HEK293 (cell line): ENCODE results near the gene EXT2.

Source experiments
- IKZF3 ChIP-seq: fragments of 450-650 bp; IDR thresholded peaks from 2 replicates; pipeline ENCODE4 v1.5.0; 2018; ENCODE audit warnings: missing biosample characterization, mild to moderate bottlenecking, missing genetic modification characterization, moderate library complexity
- KLF1 ChIP-seq: fragments of 450-650 bp; formaldehyde crosslinking; IDR thresholded peaks from 2 replicates; pipeline ENCODE4 v1.5.1; 2016; ENCODE audit warnings: missing biosample characterization, missing genetic modification characterization
- KLF16 ChIP-seq: fragments of 450-650 bp; formaldehyde crosslinking; IDR thresholded peaks from 2 replicates; pipeline ENCODE4 v1.5.1; 2017; ENCODE audit warnings: missing biosample characterization, missing genetic modification characterization
- SP7 ChIP-seq: fragments of 450-650 bp; formaldehyde crosslinking; IDR thresholded peaks from 2 replicates; pipeline ENCODE4 v1.5.1; 2016; ENCODE audit warnings: missing biosample characterization, missing genetic modification characterization
- ZBTB7A ChIP-seq: fragments of 450-650 bp; formaldehyde crosslinking; IDR thresholded peaks from 2 replicates; pipeline ENCODE4 v1.5.1; 2016; ENCODE audit warnings: low read depth, missing biosample characterization, missing genetic modification characterization
- ZEB2 ChIP-seq: fragments of 450-650 bp; formaldehyde crosslinking; IDR thresholded peaks from 2 replicates; pipeline ENCODE4 v1.5.1; 2016; ENCODE audit warnings: missing biosample characterization, missing genetic modification characterization
- ZNF274 ChIP-seq, 2 experiments: fragments of 200-500 bp in 1 of 2; fragments of 450-650 bp in 1 of 2; sonication (Bioruptor generic) in 1 of 2; formaldehyde crosslinking in 1 of 2; IDR thresholded peaks; 2 replicates each; pipeline versions ENCODE4 v1.5.1 to v1.6.1; 2014 to 2016; ENCODE audit warnings: borderline replicate concordance in 1 of 2, inconsistent platforms in 1 of 2, low read length in 1 of 2, missing biosample characterization in 1 of 2, missing genetic modification characterization in 1 of 2
- ZNF830 ChIP-seq: fragments of 450-650 bp; IDR thresholded peaks from 2 replicates; pipeline ENCODE4 v1.5.0; 2018; ENCODE audit warnings: missing biosample characterization, missing genetic modification characterization, low read depth, mild to moderate bottlenecking, moderate library complexity
- TF ChIP-seq, protein P1 (sequence below): fragments of 450-650 bp; formaldehyde crosslinking; IDR thresholded peaks from 2 replicates; pipeline ENCODE4 v1.5.1; 2016; ENCODE audit warnings: missing biosample characterization, missing genetic modification characterization

DNA sequence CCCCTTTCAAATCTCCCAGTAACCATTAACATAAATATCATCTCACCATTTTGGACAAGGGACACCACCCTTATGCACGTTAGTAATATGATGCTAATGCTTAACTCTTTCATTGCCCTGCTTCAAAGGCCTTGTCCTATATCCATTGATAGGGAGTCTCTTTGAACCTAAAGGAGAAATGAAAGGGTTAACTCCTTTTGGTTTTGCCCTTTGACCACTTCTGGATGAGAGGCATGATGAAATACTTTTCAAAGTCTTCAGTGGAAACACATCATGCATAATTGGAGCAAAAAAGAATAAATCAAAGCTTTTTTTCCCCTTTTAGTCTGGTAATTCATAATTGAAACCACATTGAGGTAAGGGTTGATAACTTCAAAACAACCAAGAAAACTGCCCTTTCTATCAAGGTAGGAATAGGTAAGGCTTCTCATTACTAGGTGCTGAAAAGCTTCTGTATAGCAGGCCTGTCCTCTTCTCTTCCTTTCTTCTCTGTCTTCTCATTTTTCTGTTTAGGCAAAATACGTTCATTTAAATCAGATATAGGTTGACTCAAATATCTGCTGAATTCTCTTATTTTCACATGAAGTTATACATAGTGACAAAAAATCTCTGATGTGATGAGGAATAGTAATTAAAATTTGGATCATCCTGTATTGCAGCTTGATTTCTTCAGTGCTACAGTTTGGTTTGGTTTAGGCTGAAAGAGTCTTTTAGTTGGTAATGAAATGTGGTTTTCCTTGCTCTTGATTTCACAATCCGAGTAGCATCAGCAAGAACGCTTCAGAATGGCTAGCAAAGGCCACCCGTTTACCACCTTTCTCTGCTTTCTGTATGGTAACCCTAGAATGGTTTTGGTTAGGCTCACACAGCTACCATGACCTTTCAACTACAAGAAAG, 94.8 kb downstream of the EXT2 start:
- TF ChIP-seq SP7 (tag by site-specific recombination), result no peak
- TF ChIP-seq ZNF830, result no peak
- TF ChIP-seq IKZF3 (tag by site-specific recombination), result no peak
- TF ChIP-seq ZBTB7A (tag by site-specific recombination), result no peak
- no peak for TF ChIP-seq KLF1
- TF ChIP-seq, protein P1, sequence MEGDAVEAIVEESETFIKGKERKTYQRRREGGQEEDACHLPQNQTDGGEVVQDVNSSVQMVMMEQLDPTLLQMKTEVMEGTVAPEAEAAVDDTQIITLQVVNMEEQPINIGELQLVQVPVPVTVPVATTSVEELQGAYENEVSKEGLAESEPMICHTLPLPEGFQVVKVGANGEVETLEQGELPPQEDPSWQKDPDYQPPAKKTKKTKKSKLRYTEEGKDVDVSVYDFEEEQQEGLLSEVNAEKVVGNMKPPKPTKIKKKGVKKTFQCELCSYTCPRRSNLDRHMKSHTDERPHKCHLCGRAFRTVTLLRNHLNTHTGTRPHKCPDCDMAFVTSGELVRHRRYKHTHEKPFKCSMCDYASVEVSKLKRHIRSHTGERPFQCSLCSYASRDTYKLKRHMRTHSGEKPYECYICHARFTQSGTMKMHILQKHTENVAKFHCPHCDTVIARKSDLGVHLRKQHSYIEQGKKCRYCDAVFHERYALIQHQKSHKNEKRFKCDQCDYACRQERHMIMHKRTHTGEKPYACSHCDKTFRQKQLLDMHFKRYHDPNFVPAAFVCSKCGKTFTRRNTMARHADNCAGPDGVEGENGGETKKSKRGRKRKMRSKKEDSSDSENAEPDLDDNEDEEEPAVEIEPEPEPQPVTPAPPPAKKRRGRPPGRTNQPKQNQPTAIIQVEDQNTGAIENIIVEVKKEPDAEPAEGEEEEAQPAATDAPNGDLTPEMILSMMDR (tag by site-specific recombination), result no peak
- no peak for TF ChIP-seq ZEB2 (tag by site-specific recombination)
- no peak for TF ChIP-seq ZNF274 (IDR thresholded peaks at IDR 0.05; ENCODE audit: low read length)
- no peak for TF ChIP-seq ZNF274 (tag by site-specific recombination; IDR thresholded peaks at IDR 0.05; ENCODE audit: borderline replicate concordance)
- TF ChIP-seq KLF16, result no peak
